K562 (cell line): ENCODE data around the gene KRT8. TPM values are rescaled to one million over a fixed set of nuclear protein-coding genes. Genes with fewer than 3 reads are reported as not detected.

ENCODE experiments used
- ATAC-seq: fragments of 200-7000 bp; cut with Tn5 transposase; 3 replicates; pipeline ENCODE4 v1.9.1; 2020; ENCODE audit warnings: moderate library complexity
- BruUV-seq: library from RNA; stranded (reverse); fragments of 400-500 nt; replicated peaks from 2 replicates; lab custom pipeline; 2021; lab: Mats Ljungman, UMichigan
- CTCF ChIA-PET: fragments of 300-600 bp; formaldehyde crosslinking; extraction: SDS; loops from one replicate; lab custom pipeline; 2021; ENCODE audit warnings: low intra/inter-chr PET ratio; lab: Yijun Ruan, JAX
- POLR2A ChIA-PET: fragments of 300-600, 350-650 bp; sonication (Branson Sonifier 250); formaldehyde crosslinking; extraction: SDS; loops from one replicate; lab custom pipeline; 2021; ENCODE audit warnings: antibody characterized with exemption, inconsistent platforms; lab: Yijun Ruan, JAX
- DNase-seq, 4 experiments: peaks; one replicate each; pipeline versions ENCODE4 v3.0.0 to v3.0.0-alpha.2; 2011 to 2018; ENCODE audit warnings: low spot score in 3 of 4, mixed read lengths in 3 of 4; ENCODE audit errors: extremely low read depth in 1 of 4
- FAIRE-seq: peaks from 2 replicates; lab custom pipeline; 2011; peaks lifted over from hg19 to GRCh38; lab: Jason Lieb, UNC
- H2AFZ ChIP-seq: 2 replicates; pipeline ENCODE4 v1.6.0; 2011; ENCODE audit warnings: low read depth, low read length, control low read depth, inconsistent platforms
- H3K27ac ChIP-seq: fragments of 200-600 bp; 3 replicates; pipeline ENCODE4 v1.8.0; 2011; ENCODE audit warnings: low read depth, mild to moderate bottlenecking, control low read depth, inconsistent platforms, low read length, moderate library complexity, mixed read lengths; ENCODE audit errors: extremely low read depth
- H3K27me3 ChIP-seq, 2 experiments: fragments of 300-600 bp in 1 of 2; 2 replicates in 1 of 2; 3 replicates in 1 of 2; pipeline versions ENCODE4 v1.6.0 to v1.8.0; 2011; ENCODE audit warnings: inconsistent platforms in 2 of 2, low read length in 2 of 2, mild to moderate bottlenecking in 1 of 2, mixed read lengths in 1 of 2, moderate library complexity in 1 of 2; ENCODE audit not compliant: control insufficient read depth in 2 of 2, insufficient read depth in 2 of 2
- H3K36me3 ChIP-seq: fragments of 300-600 bp; 3 replicates; pipeline ENCODE4 v1.8.0; 2011; ENCODE audit warnings: mild to moderate bottlenecking, low read length, inconsistent platforms; ENCODE audit not compliant: control insufficient read depth, insufficient read depth
- H3K4me1 ChIP-seq, 2 experiments: fragments of 200-600 bp in 1 of 2; replicated peaks in 1 of 2; 2 replicates in 1 of 2; 3 replicates in 1 of 2; pipeline versions ENCODE4 v1.5.1 to v1.8.0; 2011; ENCODE audit warnings: inconsistent platforms in 2 of 2, low read length in 2 of 2, mild to moderate bottlenecking in 1 of 2, mixed read lengths in 1 of 2, moderate library complexity in 1 of 2; ENCODE audit not compliant: control insufficient read depth in 2 of 2, insufficient read depth in 2 of 2
- H3K4me2 ChIP-seq: 2 replicates; pipeline ENCODE4 v1.6.1; 2011; ENCODE audit warnings: low read length, control low read depth, inconsistent platforms, mixed read lengths; ENCODE audit not compliant: insufficient read depth
- H3K4me3 ChIP-seq: fragments of 200-600 bp; sonication (generic), shearing (Covaris generic); 2 replicates; pipeline ENCODE4 v1.5.1; 2016; ENCODE audit warnings: control low read depth, inconsistent platforms
- H3K79me2 ChIP-seq: fragments of 200-600 bp; 3 replicates; pipeline ENCODE4 v1.8.0; 2011; ENCODE audit warnings: low read length, inconsistent platforms; ENCODE audit not compliant: control insufficient read depth, insufficient read depth
- H3K9ac ChIP-seq, 2 experiments: 2 replicates each; pipeline versions ENCODE4 v1.6.0 to v1.6.1; 2011; ENCODE audit warnings: low read depth in 2 of 2, low read length in 2 of 2, control low read depth in 1 of 2, inconsistent platforms in 1 of 2, mild to moderate bottlenecking in 1 of 2, mixed read lengths in 1 of 2; ENCODE audit not compliant: insufficient read depth in 1 of 2
- H3K9me1 ChIP-seq: one replicate; pipeline ENCODE4 v1.6.0; 2011; ENCODE audit warnings: inconsistent platforms, mild to moderate bottlenecking, low read length, moderate library complexity; ENCODE audit not compliant: control insufficient read depth, insufficient read depth
- H3K9me3 ChIP-seq: replicated peaks from 2 replicates; pipeline ENCODE4 v1.5.1; 2011; ENCODE audit warnings: low read depth, low read length, inconsistent platforms; ENCODE audit not compliant: control insufficient read depth, insufficient read depth
- H4K20me1 ChIP-seq: replicated peaks from 2 replicates; pipeline ENCODE4 v1.6.1; 2011; ENCODE audit warnings: low read length, inconsistent platforms, mixed read lengths; ENCODE audit not compliant: control insufficient read depth, insufficient read depth
- EP400 ChIP-seq: fragments of 450-650 bp; IDR thresholded peaks from 2 replicates; pipeline ENCODE4 v1.6.1; 2017; ENCODE audit warnings: antibody characterized with exemption, mild to moderate bottlenecking, moderate library complexity
- NFRKB ChIP-seq: fragments of 450-650 bp; IDR thresholded peaks from 2 replicates; pipeline ENCODE4 v1.6.1; 2016; ENCODE audit warnings: low read depth
- PCBP2 ChIP-seq: fragments of 200-400 bp; formaldehyde crosslinking; IDR thresholded peaks from 2 replicates; pipeline ENCODE4 v1.6.1; 2018; ENCODE audit warnings: low read length, low read depth, mild to moderate bottlenecking, moderate library complexity; ENCODE audit not compliant: poor library complexity, severe bottlenecking
- ZFP36 ChIP-seq: fragments of 150-350 bp; IDR thresholded peaks from 2 replicates; pipeline ENCODE4 v1.6.1; 2018; ENCODE audit warnings: low read length, low read depth; ENCODE audit not compliant: partially characterized antibody
- ZNF121 ChIP-seq: sonication (generic); formaldehyde crosslinking; conservative IDR thresholded peaks from 2 replicates; pipeline ENCODE4 v1.8.0; 2022; ENCODE audit warnings: missing genetic modification reagents
- ZNF224 ChIP-seq: sonication (generic); formaldehyde crosslinking; IDR thresholded peaks from 2 replicates; pipeline ENCODE4 v1.8.0; 2022; ENCODE audit warnings: mild to moderate bottlenecking, missing genetic modification reagents
- ZNF24 ChIP-seq: fragments of 450-650 bp; IDR thresholded peaks from 2 replicates; pipeline ENCODE4 v1.6.1; 2016
- ZNF444 ChIP-seq: fragments of 250-450 bp; sonication (Bioruptor Pico); IDR thresholded peaks from 2 replicates; pipeline ENCODE4 v1.4.0; 2020; ENCODE audit warnings: mild to moderate bottlenecking, moderate library complexity
- ZNF668 ChIP-seq: fragments of 250-450 bp; sonication (Bioruptor Pico); IDR thresholded peaks from 2 replicates; pipeline ENCODE4 v1.8.0; 2022; ENCODE audit warnings: mild to moderate bottlenecking, inconsistent platforms
- WGBS: fragments of 100-300 bp; shearing (Covaris generic); methylation state at CpG from one replicate; pipeline ENCODE4 v1.1.6; 2016; ENCODE audit warnings: low coverage, mixed read lengths; ENCODE audit not compliant: insufficient coverage; ENCODE audit errors: missing lambda C conversion rate; 5-methylcytosine and 5-hydroxymethylcytosine counted together
- in situ Hi-C: fragments of 300-500 bp; cut with MboI; formaldehyde crosslinking; loops from 4 replicates; pipeline ENCODE4 v1.15.0; 2018; ENCODE audit warnings: inconsistent platforms, mixed read lengths
- intact Hi-C: fragments of 100-400 bp; cut with micrococcal nuclease; formaldehyde crosslinking; loops from 2 replicates; pipeline ENCODE4 v1.14.2; 2022
- polyA plus RNA-seq, 8 experiments: library from polyadenylated mRNA; depleted of rRNA in 4 of 8; stranded (reverse) in 5 of 8; unstranded in 3 of 8; fragments of >200 nt; fragmentation: Nextera tagmentation in 2 of 8; fragmentation: Illumina TruSeq in 1 of 8; extraction: Ambion mirVana in 2 of 8; extraction: Trizol in 1 of 8; gene quantifications; 2 replicates each; pipeline versions ENCODE4 v1.2.1 to v1.2.3, GENCODE V29; 2011 to 2014; ENCODE audit warnings: inconsistent platforms in 1 of 8, missing spikeins in 1 of 8
- total RNA-seq, 7 experiments: library from RNA; depleted of rRNA in 6 of 7; stranded (reverse); fragments of >200 nt in 6 of 7; fragmentation: Illumina TruSeq in 2 of 7; extraction: Trizol in 2 of 7; gene quantifications; 2 replicates each; pipeline versions ENCODE4 v1.2.1 to v1.2.3, GENCODE V29; 2011 to 2021; ENCODE audit warnings: low replicate concordance in 1 of 7

Gene KRT8
- total and polyA plus RNA-seq, 9 of the 15 experiments (the other 6 are each of a cell fraction or from before 2014, with no cell fraction given) = 41.5 to 661 (median 260) TPM

GRCh38 chr12:52927964-52928363 is 23.1 kb upstream of the KRT8 start:
- Histone ChIP-seq H3K79me2 (no peaks in the 10 kb centered on the region), H3K4me2 (no peak overlapping the region), H3K4me3 (no peak overlapping the region), H3K9me3 (no peaks in the 10 kb centered on the region), H3K27ac (no peak overlapping the region), H2AFZ (no peak overlapping the region), H3K4me1 (peaks cover 31 to 48% of the 10 kb centered on the region in 2 experiments), H4K20me1 (no peaks in the 10 kb centered on the region), H3K27me3 (no peaks in the 10 kb centered on the region), H3K36me3 (no peaks in the 10 kb centered on the region), H3K9ac (no peak overlapping the region), H3K9me1 (no peaks in the 10 kb centered on the region)
- BruUV-seq = no TSS peak
- no peak for ATAC-seq
- 93% methylated on average over 4 of the region's 4 CpGs for WGBS
- peak in 1 of 4 experiments; percentile 7 for DNase-seq
- in situ Hi-C loops = no loop called here
- CTCF ChIA-PET = interaction anchor here (1.0 kb wide), 1 partner anchor 53 kb away, joined by 3 read pairs; no protein-coding TSS in a partner anchor
- FAIRE-seq = no peak
- POLR2A ChIA-PET = interaction anchor here (3.1 kb wide), 1 partner anchor 13 kb away, joined by 17 read pairs; no protein-coding TSS in a partner anchor
- peak; percentile 80 for TF ChIP-seq ZFP36
- TF ChIP-seq ZNF668 = no peak
- intact Hi-C loops = loop anchor here (2.0 kb wide), 1 partner anchor 21 kb away; the partner anchor contains the start of gene KRT18

- ATAC-seq (no peak), DNase-seq (peak in 1 of 4 experiments; percentile 10), FAIRE-seq (no peak)
- peaks cover 31 to 48% of the 10 kb centered on the region in 2 experiments for H3K4me1 ChIP-seq
- H3K9me3 ChIP-seq = no peaks in the 10 kb centered on the region
- no peaks in the 10 kb centered on the region for H4K20me1 ChIP-seq
- H3K4me2 ChIP-seq = no peak overlapping the region
- ChIA-PET CTCF (no interaction called here), POLR2A (interaction anchor here (0.6 to 3.1 kb wide), 4 partner anchors 15 to 30 kb away, joined by 3 to 17 read pairs (median 4); no protein-coding TSS in a partner anchor)
- no peaks in the 10 kb centered on the region for H3K9me1 ChIP-seq
- no peaks in the 10 kb centered on the region for H3K79me2 ChIP-seq
- H3K27ac ChIP-seq = no peak overlapping the region; the same call in 2 of the 3 replicates
- H2AFZ ChIP-seq = no peak overlapping the region
- 67% methylated on average over 4 of the region's 4 CpGs for WGBS
- no peak overlapping the region for H3K4me3 ChIP-seq
- no peaks in the 10 kb centered on the region for H3K27me3 ChIP-seq
- in situ Hi-C loops (no loop called here), intact Hi-C loops (loop anchor here (2.0 kb wide), 1 partner anchor 22 kb away; the partner anchor contains the start of gene KRT18)
- no peaks in the 10 kb centered on the region for H3K36me3 ChIP-seq
- no TSS peak for BruUV-seq
- TF ChIP-seq ZNF24 (peak; percentile 98), ZNF444 (CRISPR knock-in tag) (no peak), NFRKB (0 out of 2 replicates have a peak, but pooled peaks have one; percentile 28), PCBP2 (no peak), ZNF224 (CRISPR knock-in tag) (no peak), ZNF121 (CRISPR knock-in tag) (no peak), EP400 (no peak)
- TF ChIP-seq, all 486 proteins: peak for 2
- peak overlapping the region in 1 of 2 experiments; percentile 26; a peak in 1 of 4 replicates for H3K9ac ChIP-seq
Measured at GRCh38 chr12:52926596-52927234, 21.8 kb upstream of the KRT8 start.
